Prostate gland (tissue), 2 donors: Measurements from ENCODE around the gene SUDS3. TPM values are rescaled to one million over a fixed set of nuclear protein-coding genes. Genes with fewer than 3 reads are reported as not detected.

ENCODE experiments used
- DNase-seq: peaks from one replicate; pipeline ENCODE4 v3.0.0-alpha.2; 2019; ENCODE audit warnings: low spot score
- H3K27ac ChIP-seq, 2 donors: fragments of 200-600 bp; sonication (generic); 2 replicates each; pipeline ENCODE4 v1.5.1; 2017 to 2019
- H3K27me3 ChIP-seq: fragments of 200-600 bp; sonication (generic); replicated peaks from 2 replicates; pipeline ENCODE4 v1.5.1; 2019; ENCODE audit not compliant: insufficient read depth
- H3K36me3 ChIP-seq, 2 donors: fragments of 200-600 bp; sonication (generic); 1 replicate in 1 of 2; 2 replicates in 1 of 2; pipeline versions ENCODE4 v1.5.1 to v1.8.1; 2017 to 2019
- H3K4me1 ChIP-seq: fragments of 200-600 bp; sonication (generic); replicated peaks from 2 replicates; pipeline ENCODE4 v1.5.1; 2019
- H3K4me3 ChIP-seq, 2 donors: fragments of 200-600 bp; sonication (generic); 2 replicates each; pipeline ENCODE4 v1.5.1; 2017 to 2019
- H3K9me3 ChIP-seq: fragments of 200-600 bp; sonication (generic); 2 replicates; pipeline ENCODE4 v1.5.1; 2017
- POLR2A ChIP-seq: fragments of 450-650 bp; IDR thresholded peaks from one replicate; pipeline ENCODE4 v1.6.1; 2016; ENCODE audit warnings: antibody characterized with exemption, mild to moderate bottlenecking
- POLR2AphosphoS5 ChIP-seq: sonication (generic); formaldehyde crosslinking; IDR thresholded peaks from one replicate; pipeline ENCODE4 v1.6.1; 2017; ENCODE audit warnings: antibody characterized with exemption
- WGBS: methylation state at CpG from one replicate; pipeline ENCODE4 v1.1.5; 2018; 5-methylcytosine and 5-hydroxymethylcytosine counted together
- intact Hi-C: fragments of 100-400 bp; cut with DNase I; formaldehyde crosslinking; loops from one replicate; pipeline ENCODE4 v1.14.2; 2022
- total RNA-seq, 2 donors: library from RNA; depleted of rRNA; stranded (reverse); fragments of >200 nt; gene quantifications; one replicate each; pipeline ENCODE4 v1.1.0, GENCODE V29; 2016
- TF ChIP-seq, protein P1 (sequence below), 4 experiments: fragments of 200-600 bp in 2 of 4; fragments of 450-650 bp in 2 of 4; sonication (generic) in 2 of 4; IDR thresholded peaks; 1 replicate in 3 of 4; 2 replicates in 1 of 4; pipeline ENCODE4 v1.5.1; 2016 to 2019; ENCODE audit warnings: antibody characterized with exemption in 4 of 4, mild to moderate bottlenecking in 2 of 4, moderate library complexity in 2 of 4

The SUDS3 gene
- total RNA-seq, 2 donors from 2014 or later, result 62.0 to 82.6 TPM

DNA sequence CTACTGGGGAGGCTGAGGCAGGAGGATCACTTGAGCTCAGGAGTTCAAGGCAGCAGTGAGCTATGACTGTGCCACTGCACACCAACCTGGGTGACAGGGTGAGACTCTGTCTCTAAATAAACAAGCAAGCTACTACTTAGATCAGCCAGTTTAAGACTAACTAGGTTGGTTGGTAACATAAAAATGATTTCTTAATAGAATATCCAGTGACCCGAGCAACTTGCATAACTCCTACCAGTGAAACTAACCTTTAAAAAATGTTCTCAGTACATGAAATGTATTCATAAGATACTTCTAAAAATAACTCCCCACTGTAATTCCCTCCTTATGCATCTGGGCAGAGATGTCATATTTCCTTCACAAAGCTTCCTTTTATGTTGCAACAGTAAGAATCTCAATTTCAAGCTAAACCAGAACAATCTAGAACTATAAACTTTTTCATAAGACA lies 19.5 kb upstream of the SUDS3 start:
- TF ChIP-seq POLR2AphosphoS5, result no peak
- TF ChIP-seq POLR2A, result no peak
- Histone ChIP-seq H3K9me3 (no peaks in the 10 kb centered on the region), H3K27ac (no peak overlapping the region), H3K27me3 (no peaks in the 10 kb centered on the region), H3K4me1 (peaks cover 7% of the 10 kb centered on the region), H3K4me3 (no peak overlapping the region), H3K36me3 (no peaks in the 10 kb centered on the region)
- intact Hi-C loops, result no loop called here
- no peak for DNase-seq
- 40% methylated on average over 1 of the region's 1 CpG for WGBS

DNA sequence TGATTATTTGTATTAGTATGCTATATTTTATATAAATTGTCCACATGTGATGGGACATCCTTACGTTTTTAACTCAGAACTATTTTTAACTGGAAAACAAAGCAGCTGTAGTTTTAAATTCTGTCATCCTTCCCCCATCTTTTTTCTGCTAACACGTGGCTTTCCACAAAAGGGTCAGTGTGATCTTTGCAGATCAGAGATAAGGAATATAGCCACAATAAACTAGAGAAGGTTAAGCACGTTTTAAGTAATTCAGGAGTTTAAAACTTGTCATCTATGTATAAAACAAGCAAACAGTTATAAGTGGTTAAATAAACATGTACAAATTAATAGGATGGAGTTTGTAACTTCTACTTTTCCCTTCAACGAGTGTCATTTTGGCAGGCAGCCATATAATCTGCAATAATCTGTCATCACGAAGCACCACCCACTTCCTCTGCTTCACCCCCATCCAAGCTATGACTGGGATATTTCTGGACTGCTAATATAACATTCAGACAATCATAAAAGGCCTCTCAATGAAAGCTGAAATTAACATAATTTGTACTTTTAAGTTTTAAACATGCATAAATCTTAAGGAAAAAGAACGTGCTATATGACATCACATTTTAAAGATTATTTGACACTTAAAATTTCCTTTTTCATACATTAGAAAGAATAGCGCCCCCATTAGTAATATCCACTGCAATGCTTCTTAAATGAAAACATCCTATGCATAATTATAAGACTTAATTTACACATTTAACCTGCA lies 18.9 kb upstream of the SUDS3 start:
- Histone ChIP-seq H3K27me3 (no peaks in the 10 kb centered on the region), H3K4me3 (no peak overlapping the region), H3K36me3 (no peaks in the 10 kb centered on the region), H3K27ac (no peak overlapping the region), H3K9me3 (no peaks in the 10 kb centered on the region), H3K4me1 (peaks cover 7% of the 10 kb centered on the region)
- DNase-seq, result no peak
- intact Hi-C loops, result no loop called here
- 20% methylated on average over 7 of the region's 7 CpGs for WGBS
- no peak for TF ChIP-seq POLR2A

DNA sequence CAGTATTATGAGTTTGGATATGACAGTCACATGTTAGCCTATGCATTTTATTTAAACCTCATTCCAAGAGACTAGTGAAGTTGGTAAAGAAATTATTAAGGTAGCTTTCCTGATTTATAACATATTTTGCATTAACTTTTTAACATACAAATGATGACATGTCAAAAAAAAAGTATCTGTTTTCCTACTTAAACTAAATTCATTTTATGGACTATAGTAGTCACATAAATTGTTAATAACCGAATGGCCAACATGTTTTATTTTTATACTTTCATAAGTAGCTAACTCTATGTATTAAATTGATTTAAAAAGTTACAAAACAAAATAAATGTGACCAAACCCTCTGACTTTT lies 18.4 kb upstream of the SUDS3 start:
- WGBS, result 80% methylated on average over 1 of the region's 1 CpG
- H3K36me3 ChIP-seq, result no peaks in the 10 kb centered on the region
- DNase-seq, result no peak
- intact Hi-C loops, result no loop called here
- no peaks in the 10 kb centered on the region for H3K9me3 ChIP-seq
- peaks cover 7% of the 10 kb centered on the region for H3K4me1 ChIP-seq
- no peaks in the 10 kb centered on the region for H3K27me3 ChIP-seq
- no peak overlapping the region for H3K27ac ChIP-seq
- no peak overlapping the region for H3K4me3 ChIP-seq
- TF ChIP-seq POLR2AphosphoS5 (no peak), POLR2A (no peak)
- TF ChIP-seq, protein P1, sequence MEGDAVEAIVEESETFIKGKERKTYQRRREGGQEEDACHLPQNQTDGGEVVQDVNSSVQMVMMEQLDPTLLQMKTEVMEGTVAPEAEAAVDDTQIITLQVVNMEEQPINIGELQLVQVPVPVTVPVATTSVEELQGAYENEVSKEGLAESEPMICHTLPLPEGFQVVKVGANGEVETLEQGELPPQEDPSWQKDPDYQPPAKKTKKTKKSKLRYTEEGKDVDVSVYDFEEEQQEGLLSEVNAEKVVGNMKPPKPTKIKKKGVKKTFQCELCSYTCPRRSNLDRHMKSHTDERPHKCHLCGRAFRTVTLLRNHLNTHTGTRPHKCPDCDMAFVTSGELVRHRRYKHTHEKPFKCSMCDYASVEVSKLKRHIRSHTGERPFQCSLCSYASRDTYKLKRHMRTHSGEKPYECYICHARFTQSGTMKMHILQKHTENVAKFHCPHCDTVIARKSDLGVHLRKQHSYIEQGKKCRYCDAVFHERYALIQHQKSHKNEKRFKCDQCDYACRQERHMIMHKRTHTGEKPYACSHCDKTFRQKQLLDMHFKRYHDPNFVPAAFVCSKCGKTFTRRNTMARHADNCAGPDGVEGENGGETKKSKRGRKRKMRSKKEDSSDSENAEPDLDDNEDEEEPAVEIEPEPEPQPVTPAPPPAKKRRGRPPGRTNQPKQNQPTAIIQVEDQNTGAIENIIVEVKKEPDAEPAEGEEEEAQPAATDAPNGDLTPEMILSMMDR (IDR thresholded peaks at IDR 0.05), result no peak

DNA sequence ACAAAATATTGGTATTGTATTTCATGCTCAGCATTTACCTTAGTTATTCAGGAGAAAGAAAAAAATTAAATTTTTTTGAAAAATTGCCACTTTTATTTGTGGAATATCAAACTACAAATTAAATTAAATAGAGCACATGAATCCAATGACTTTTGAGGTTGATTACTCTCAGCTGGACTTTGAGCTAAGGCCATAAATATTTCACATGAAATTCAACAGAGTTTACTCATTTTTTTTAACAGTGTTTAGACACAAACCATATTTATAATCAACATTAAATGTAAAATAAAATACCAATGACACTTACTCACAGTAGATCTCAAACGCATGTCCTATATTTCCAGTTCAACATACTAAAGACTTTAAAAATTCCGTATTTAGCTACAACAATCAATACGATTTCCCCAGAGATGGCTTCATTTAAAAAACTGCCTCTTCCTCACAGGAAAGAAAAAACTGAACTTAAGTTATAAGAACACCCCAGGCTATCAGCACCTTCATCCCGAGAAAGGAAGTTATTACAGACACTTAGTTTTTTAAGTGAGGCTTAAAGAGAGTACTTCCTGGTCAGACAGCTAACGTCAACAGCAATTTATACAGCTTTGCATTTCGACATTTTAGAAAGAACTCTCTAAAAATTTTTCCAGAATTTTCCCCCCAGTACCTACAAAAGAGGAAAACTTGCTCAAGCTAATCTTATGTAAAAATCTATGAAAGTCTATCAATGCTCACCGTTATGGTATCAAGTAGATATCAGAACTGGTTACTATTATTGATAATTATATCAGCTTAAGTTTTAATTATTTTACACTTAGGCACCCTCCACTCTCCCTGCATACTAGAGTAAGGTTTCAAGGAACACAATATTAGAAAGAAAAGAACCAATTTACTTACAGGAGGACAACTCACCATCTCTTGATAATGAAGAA lies 17.5 kb upstream of the SUDS3 start:
- DNase-seq, result no peak
- 84% methylated on average over 7 of the region's 7 CpGs for WGBS
- Histone ChIP-seq H3K27ac (no peak overlapping the region), H3K36me3 (no peaks in the 10 kb centered on the region), H3K4me3 (no peak overlapping the region), H3K4me1 (peaks cover 7% of the 10 kb centered on the region), H3K9me3 (no peaks in the 10 kb centered on the region), H3K27me3 (no peaks in the 10 kb centered on the region)
- intact Hi-C loops, result no loop called here
- TF ChIP-seq, protein P1 (IDR thresholded peaks at IDR 0.05), result no peak
- TF ChIP-seq POLR2AphosphoS5, result no peak
- TF ChIP-seq POLR2A, result no peak

DNA sequence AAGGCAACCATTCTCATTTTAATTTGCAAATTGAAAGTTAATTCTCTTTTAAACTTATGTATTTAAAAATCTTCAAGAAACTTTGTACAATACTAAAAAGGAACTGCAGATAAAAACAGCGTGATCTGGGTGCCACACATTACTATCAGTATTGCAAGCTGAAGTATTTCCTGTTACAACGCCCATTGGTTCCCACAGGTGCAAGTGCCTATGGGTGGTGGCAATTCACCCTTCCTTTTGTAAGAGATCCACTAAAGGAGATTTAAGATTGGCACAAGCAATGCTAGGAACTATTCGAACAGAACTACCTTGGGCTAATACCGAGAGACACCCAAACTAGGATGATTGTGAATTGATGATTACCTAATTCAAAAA lies 16.8 kb upstream of the SUDS3 start:
- intact Hi-C loops, result no loop called here
- DNase-seq, result no peak
- H3K27me3 ChIP-seq, result no peaks in the 10 kb centered on the region
- TF ChIP-seq POLR2AphosphoS5 (no peak), POLR2A (no peak)
- TF ChIP-seq, protein P1 (IDR thresholded peaks at IDR 0.05), result no peak
- no peak overlapping the region for H3K4me3 ChIP-seq
- H3K4me1 ChIP-seq, result peaks cover 7% of the 10 kb centered on the region
- H3K36me3 ChIP-seq, result no peaks in the 10 kb centered on the region
- H3K27ac ChIP-seq, result no peak overlapping the region
- H3K9me3 ChIP-seq, result no peaks in the 10 kb centered on the region
- 95% methylated on average over 4 of the region's 4 CpGs for WGBS
